Naive thymus-derived CD8-positive, alpha-beta T cell (primary cell): ENCODE results near the gene CTTNBP2. TPM values are rescaled to one million over a fixed set of nuclear protein-coding genes. Genes with fewer than 3 reads are reported as not detected.
A peak's percentile ranks its signal among the peaks of the same experiment; 100 is the strongest.

Experiments used
- ATAC-seq, 2 donors: fragments of 150-1000 bp; cut with Tn5 transposase in 1 of 2; sonication (Bioruptor Pico), chemical (Tn5 transposase) in 1 of 2; 1 replicate in 1 of 2; 2 replicates in 1 of 2; pipeline ENCODE4 v1.10.0; 2021; ENCODE audit warnings: mild to moderate bottlenecking in 2 of 2, moderate library complexity in 2 of 2
- POLR2A ChIA-PET: fragments of 350-600 bp; sonication (Branson Sonifier 250); formaldehyde crosslinking; loops from one replicate; lab custom pipeline; 2021; ENCODE audit warnings: antibody characterized with exemption; lab: Charles Lee
- DNase-seq, 10 donors: peaks; one replicate each; pipeline versions ENCODE4 v3.0.0 to v3.0.0-alpha.2; 2020 to 2022
- H3K27ac Mint-ChIP-seq, 10 donors: one replicate each; pipeline ENCODE4 v1.8.0; 2020 to 2022; ENCODE audit warnings: mild to moderate bottlenecking in 10 of 10, mixed read lengths in 10 of 10, moderate library complexity in 4 of 10, inconsistent platforms in 1 of 10
- H3K27me3 Mint-ChIP-seq, 5 donors: one replicate each; pipeline ENCODE4 v1.8.0; 2021 to 2022; ENCODE audit warnings: mixed read lengths in 5 of 5
- H3K36me3 Mint-ChIP-seq, 3 donors: one replicate each; pipeline ENCODE4 v1.8.0; 2020 to 2022; ENCODE audit warnings: mixed read lengths in 3 of 3, mild to moderate bottlenecking in 2 of 3, inconsistent platforms in 1 of 3
- H3K4me1 Mint-ChIP-seq, 4 donors: one replicate each; pipeline ENCODE4 v1.8.0; 2021 to 2022; ENCODE audit warnings: mixed read lengths in 4 of 4
- H3K4me3 Mint-ChIP-seq, 10 donors: one replicate each; pipeline ENCODE4 v1.8.0; 2020 to 2022; ENCODE audit warnings: mild to moderate bottlenecking in 10 of 10, mixed read lengths in 10 of 10, moderate library complexity in 6 of 10, inconsistent platforms in 1 of 10
- H3K9me3 Mint-ChIP-seq, 9 donors: one replicate each; pipeline ENCODE4 v1.8.0; 2020 to 2022; ENCODE audit warnings: mixed read lengths in 9 of 9, mild to moderate bottlenecking in 3 of 9, inconsistent platforms in 1 of 9, moderate library complexity in 1 of 9
- polyA plus RNA-seq, 3 donors: library from polyadenylated mRNA; unstranded; fragments of 300-500 nt; fragmentation: Illumina TruSeq; gene quantifications; one replicate each; pipeline ENCODE4 v1.2.3, GENCODE V29; 2021
- total RNA-seq, 8 experiments: library from RNA in 2 of 8; stranded (reverse) in 2 of 8; gene quantifications; one replicate each; pipeline ENCODE4 v1.2.3 and lab custom pipeline; 2021 to 2026

Gene CTTNBP2
- total and polyA plus RNA-seq, 5 experiments from 2014 or later, result 0.05 TPM; not detected in 4

DNA sequence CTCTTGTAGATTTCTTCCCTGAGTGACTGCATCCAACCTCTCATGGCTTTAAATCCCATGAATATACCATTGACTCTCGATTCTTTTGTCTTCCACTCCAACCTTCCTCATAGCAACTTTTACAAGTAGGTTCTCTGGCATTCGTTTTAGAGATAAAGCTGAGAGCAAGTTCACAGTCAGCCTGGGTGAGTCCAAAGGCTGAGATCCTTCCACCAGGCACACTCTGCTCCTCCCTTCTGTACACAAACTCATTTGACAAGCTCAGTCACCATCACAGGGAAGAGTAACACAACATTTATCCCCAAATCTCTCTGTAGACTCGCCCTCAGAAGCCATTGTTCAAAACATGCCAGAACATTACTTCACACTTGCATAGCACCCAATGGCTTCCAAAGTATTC is 10.9 kb downstream of the CTTNBP2 start:
- Mint-ChIP-seq H3K27ac (no peak overlapping the region), H3K4me1 (no peaks in the 10 kb centered on the region), H3K9me3 (peaks cover 0 to 4% (median 0%) of the 10 kb centered on the region in 9 donors), H3K27me3 (peaks cover 0 to 17% (median 13%) of the 10 kb centered on the region in 5 donors), H3K4me3 (no peak overlapping the region), H3K36me3 (no peaks in the 10 kb centered on the region)
- DNase-seq (no peak), ATAC-seq (no peak)
- POLR2A ChIA-PET, result no interaction called here

DNA sequence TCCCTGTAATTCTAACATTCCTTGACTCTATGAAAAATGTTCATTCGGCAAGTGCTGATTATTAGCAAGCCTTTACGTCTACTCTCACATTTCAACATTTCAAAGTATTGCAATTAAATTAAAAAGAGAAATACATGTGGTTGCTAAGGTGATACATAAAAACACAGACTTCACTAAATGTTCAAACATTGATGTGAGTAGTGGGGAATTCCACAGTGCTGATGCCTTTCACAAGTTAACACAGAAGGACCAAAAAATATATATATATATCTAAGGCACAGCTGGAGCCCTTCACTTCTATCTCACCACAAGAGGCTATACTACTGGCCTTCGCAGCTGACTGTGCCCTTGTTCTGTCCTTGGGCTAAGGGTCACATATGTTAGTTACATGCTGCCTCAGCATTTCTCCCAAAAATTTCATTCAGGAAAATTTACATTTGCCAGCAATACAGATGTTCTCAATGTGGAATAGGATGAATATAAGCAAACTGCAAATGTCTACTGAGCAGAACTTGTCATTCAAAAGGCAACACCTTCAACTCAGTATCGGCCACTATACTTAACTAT is 13.9 kb downstream of the CTTNBP2 start:
- Mint-ChIP-seq H3K4me3 (no peak overlapping the region), H3K9me3 (peaks cover 0 to 2% (median 0%) of the 10 kb centered on the region in 9 donors), H3K4me1 (no peaks in the 10 kb centered on the region), H3K36me3 (no peaks in the 10 kb centered on the region), H3K27me3 (peaks cover 2 to 17% (median 13%) of the 10 kb centered on the region in 5 donors), H3K27ac (no peak overlapping the region)
- POLR2A ChIA-PET, result no interaction called here
- ATAC-seq, result no peak
- no peak for DNase-seq

DNA sequence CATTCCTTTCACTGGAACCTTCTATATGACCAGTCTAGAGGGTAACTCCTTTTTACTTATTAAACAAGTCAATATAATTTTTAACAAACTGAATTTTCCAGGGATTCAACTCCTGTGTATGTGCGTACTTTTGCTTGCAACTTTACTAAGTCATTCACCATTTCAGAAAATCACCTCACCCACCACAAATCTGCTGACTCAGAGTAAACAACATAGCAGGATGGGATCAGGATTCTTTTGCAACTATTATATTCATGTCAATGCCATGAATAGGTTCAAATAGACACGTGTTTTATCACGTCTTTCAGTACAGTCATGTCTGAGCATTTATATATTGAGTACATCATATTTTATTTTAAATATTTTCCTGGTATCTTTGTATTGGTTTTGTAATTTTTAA is 14.5 kb downstream of the CTTNBP2 start:
- ATAC-seq (no peak), DNase-seq (no peak)
- H3K27ac Mint-ChIP-seq, result no peak overlapping the region
- peaks cover 0 to 2% (median 0%) of the 10 kb centered on the region in 9 donors for H3K9me3 Mint-ChIP-seq
- H3K27me3 Mint-ChIP-seq, result peaks cover 2 to 17% (median 13%) of the 10 kb centered on the region in 5 donors
- no peak overlapping the region for H3K4me3 Mint-ChIP-seq
- POLR2A ChIA-PET, result no interaction called here
- no peaks in the 10 kb centered on the region for H3K36me3 Mint-ChIP-seq
- no peaks in the 10 kb centered on the region for H3K4me1 Mint-ChIP-seq

DNA sequence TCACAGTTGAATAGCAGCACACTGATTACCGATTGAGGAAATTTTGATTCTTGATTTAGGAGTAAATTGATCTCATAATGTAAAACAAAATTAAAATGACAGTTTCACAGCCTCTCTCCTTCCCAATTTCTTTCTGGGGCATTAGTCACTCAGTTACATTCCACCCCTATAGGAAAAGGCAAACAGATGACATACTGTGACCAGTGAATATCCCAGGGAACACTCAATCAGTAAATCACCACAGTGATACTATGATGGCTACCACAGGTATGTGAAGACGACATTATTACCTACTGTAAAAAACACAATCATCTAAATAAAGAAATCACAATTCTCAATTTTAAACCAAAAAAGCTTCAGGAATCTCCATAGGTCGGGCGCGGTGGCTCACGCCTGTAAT is 15.5 kb downstream of the CTTNBP2 start:
- no peak overlapping the region for H3K4me3 Mint-ChIP-seq
- H3K4me1 Mint-ChIP-seq, result no peaks in the 10 kb centered on the region
- H3K9me3 Mint-ChIP-seq, result peaks cover 0 to 2% (median 0%) of the 10 kb centered on the region in 9 donors
- no peak for ATAC-seq
- peaks cover 2 to 13% (median 8%) of the 10 kb centered on the region in 5 donors for H3K27me3 Mint-ChIP-seq
- no peak for DNase-seq
- POLR2A ChIA-PET, result no interaction called here
- H3K36me3 Mint-ChIP-seq, result no peaks in the 10 kb centered on the region
- peak overlapping the region in 1 of 10 donors; percentile 18 for H3K27ac Mint-ChIP-seq

DNA sequence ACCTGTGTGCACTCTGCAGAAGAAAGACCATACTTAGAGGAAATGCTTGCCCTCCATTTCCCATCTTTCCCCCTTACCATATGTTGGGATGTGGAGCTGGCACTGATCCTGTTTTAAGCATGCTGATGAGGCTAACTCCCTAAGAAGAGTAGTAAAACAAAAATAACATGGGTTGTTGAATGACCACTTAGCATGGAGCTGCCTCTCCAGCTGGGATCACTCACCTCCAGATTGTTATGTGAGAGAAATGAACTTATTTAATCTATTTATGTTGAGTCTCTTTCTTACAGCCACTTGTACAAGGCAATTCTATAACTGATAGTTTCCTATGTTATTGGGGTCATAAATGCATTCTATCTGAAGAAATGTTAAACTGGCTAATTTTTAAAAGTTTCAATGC is 17.0 kb downstream of the CTTNBP2 start:
- H3K4me1 Mint-ChIP-seq, result no peaks in the 10 kb centered on the region
- ATAC-seq (no peak), DNase-seq (no peak)
- POLR2A ChIA-PET, result no interaction called here
- no peaks in the 10 kb centered on the region for H3K36me3 Mint-ChIP-seq
- peaks cover 0 to 4% (median 2%) of the 10 kb centered on the region in 5 donors for H3K27me3 Mint-ChIP-seq
- H3K27ac Mint-ChIP-seq, result no peak overlapping the region
- no peaks in the 10 kb centered on the region for H3K9me3 Mint-ChIP-seq
- no peak overlapping the region for H3K4me3 Mint-ChIP-seq

GRCh38 chr7:117854186-117854585 is 19.1 kb downstream of the CTTNBP2 start:
- Mint-ChIP-seq H3K4me3 (no peak overlapping the region), H3K36me3 (no peaks in the 10 kb centered on the region), H3K4me1 (no peaks in the 10 kb centered on the region), H3K27ac (no peak overlapping the region), H3K9me3 (no peaks in the 10 kb centered on the region), H3K27me3 (peaks cover 0 to 7% (median 0%) of the 10 kb centered on the region in 5 donors)
- POLR2A ChIA-PET, result no interaction called here
- DNase-seq (no peak), ATAC-seq (no peak)

DNA sequence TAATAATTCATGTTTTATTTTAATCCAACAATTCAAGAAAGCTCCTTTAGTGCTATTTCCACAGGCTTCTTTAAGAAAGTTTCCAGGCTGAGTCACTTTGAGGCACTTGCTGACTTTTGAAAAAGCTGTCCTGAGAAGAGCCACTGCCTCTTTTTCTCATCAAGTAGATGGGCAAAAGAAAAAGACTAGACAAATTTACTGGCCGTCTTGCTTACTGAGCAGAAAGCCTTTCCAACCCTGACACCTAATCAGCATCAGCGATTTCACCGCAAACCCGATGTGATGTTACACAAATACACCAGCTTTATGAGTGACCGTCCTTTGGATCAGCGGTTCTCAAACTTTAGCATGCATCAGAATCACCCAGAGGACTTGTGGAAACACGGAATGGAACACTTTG is 24.3 kb downstream of the CTTNBP2 start:
- DNase-seq (no peak), ATAC-seq (no peak)
- H3K27me3 Mint-ChIP-seq, result peaks cover 0 to 14% (median 3%) of the 10 kb centered on the region in 5 donors
- H3K27ac Mint-ChIP-seq, result no peak overlapping the region
- H3K4me1 Mint-ChIP-seq, result no peaks in the 10 kb centered on the region
- H3K9me3 Mint-ChIP-seq, result peaks cover 0 to 8% (median 0%) of the 10 kb centered on the region in 9 donors
- no peak overlapping the region for H3K4me3 Mint-ChIP-seq
- H3K36me3 Mint-ChIP-seq, result no peaks in the 10 kb centered on the region
- POLR2A ChIA-PET, result no interaction called here

- Mint-ChIP-seq H3K27me3 (peaks cover 0 to 22% (median 3%) of the 10 kb centered on the region in 5 donors), H3K36me3 (no peaks in the 10 kb centered on the region), H3K4me3 (no peak overlapping the region), H3K27ac (no peak overlapping the region), H3K9me3 (peaks cover 0 to 28% (median 5%) of the 10 kb centered on the region in 9 donors), H3K4me1 (no peaks in the 10 kb centered on the region)
- ATAC-seq, result no peak
- POLR2A ChIA-PET, result no interaction called here
- DNase-seq, result no peak
Observed at GRCh38 chr7:117844678-117845077, 28.6 kb downstream of the CTTNBP2 start.

DNA sequence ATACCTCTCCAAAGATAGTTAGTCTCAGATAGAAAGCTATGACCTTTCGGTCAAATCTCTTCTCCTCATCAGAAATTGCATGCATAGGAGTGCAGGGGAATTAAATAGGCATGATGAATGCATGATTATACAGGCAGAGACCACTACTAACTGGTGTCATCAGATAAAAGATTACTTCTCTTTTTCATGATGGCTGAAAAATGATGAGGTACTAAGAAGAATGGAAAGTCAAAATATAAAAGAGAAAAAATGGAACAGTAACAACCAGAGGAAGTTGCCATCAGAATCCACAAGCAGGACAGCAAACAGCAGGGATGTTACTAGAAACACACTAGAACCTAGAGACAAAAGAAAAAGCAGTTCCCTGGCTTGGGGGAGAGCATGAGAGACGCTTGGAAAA is 31.6 kb downstream of the CTTNBP2 start:
- ATAC-seq, result no peak
- POLR2A ChIA-PET, result no interaction called here
- Mint-ChIP-seq H3K27me3 (peaks cover 0 to 19% (median 0%) of the 10 kb centered on the region in 5 donors), H3K36me3 (no peaks in the 10 kb centered on the region), H3K4me3 (no peak overlapping the region), H3K9me3 (peaks cover 0 to 28% (median 5%) of the 10 kb centered on the region in 9 donors), H3K4me1 (no peaks in the 10 kb centered on the region), H3K27ac (no peak overlapping the region)
- no peak for DNase-seq

DNA sequence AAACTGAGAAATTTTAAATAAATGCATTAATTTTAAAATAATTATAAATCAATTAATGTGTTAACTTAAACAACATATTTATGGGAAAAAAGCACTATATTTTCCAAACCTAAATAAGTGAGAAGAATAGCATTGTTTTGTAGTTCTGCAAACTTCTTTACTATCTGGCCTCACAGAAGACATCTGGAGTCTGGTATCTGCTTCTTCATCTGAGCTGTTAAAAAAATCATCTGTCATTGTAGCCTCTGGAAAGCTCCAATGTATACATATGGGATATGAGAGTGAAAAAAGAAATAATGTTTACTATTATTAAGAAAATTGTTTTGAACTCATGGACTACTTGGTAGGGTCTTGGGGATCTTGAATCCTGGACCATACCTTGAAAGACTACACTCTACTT is 32.2 kb downstream of the CTTNBP2 start:
- H3K9me3 Mint-ChIP-seq, result peaks cover 0 to 28% (median 5%) of the 10 kb centered on the region in 9 donors
- ATAC-seq, result no peak
- no peak overlapping the region for H3K27ac Mint-ChIP-seq
- H3K4me3 Mint-ChIP-seq, result no peak overlapping the region
- H3K4me1 Mint-ChIP-seq, result no peaks in the 10 kb centered on the region
- peaks cover 0 to 21% (median 0%) of the 10 kb centered on the region in 5 donors for H3K27me3 Mint-ChIP-seq
- H3K36me3 Mint-ChIP-seq, result no peaks in the 10 kb centered on the region
- DNase-seq, result no peak
- POLR2A ChIA-PET, result no interaction called here

DNA sequence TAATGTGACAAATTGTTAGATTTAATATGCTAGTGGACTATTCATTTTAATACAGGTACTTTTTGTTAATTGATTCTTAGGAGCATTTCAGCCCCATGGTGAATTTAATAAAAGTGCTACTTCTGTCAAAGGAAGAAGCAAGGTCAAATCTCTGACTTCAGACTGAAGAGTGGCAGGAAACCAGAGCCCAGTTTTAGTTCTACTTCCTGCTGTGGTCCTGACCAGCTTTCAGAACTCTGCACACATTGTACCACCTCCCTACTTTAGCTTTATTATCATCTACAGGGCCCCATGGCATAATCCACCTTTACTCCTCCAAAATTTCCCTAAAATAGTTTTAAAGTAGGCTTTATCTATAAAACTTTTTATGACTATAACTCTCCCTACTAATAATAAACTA is 33.7 kb downstream of the CTTNBP2 start:
- DNase-seq, result no peak
- POLR2A ChIA-PET, result no interaction called here
- peaks cover 0 to 26% (median 5%) of the 10 kb centered on the region in 9 donors for H3K9me3 Mint-ChIP-seq
- H3K4me3 Mint-ChIP-seq, result no peak overlapping the region
- no peak overlapping the region for H3K27ac Mint-ChIP-seq
- no peaks in the 10 kb centered on the region for H3K4me1 Mint-ChIP-seq
- ATAC-seq, result no peak
- no peaks in the 10 kb centered on the region for H3K36me3 Mint-ChIP-seq
- peaks cover 0 to 16% (median 0%) of the 10 kb centered on the region in 5 donors for H3K27me3 Mint-ChIP-seq

GRCh38 chr7:117837841-117838240 is 35.4 kb downstream of the CTTNBP2 start:
- POLR2A ChIA-PET, result no interaction called here
- ATAC-seq (no peak), DNase-seq (no peak)
- H3K9me3 Mint-ChIP-seq, result peaks cover 0 to 18% (median 5%) of the 10 kb centered on the region in 9 donors
- H3K4me1 Mint-ChIP-seq, result no peaks in the 10 kb centered on the region
- no peaks in the 10 kb centered on the region for H3K36me3 Mint-ChIP-seq
- H3K27me3 Mint-ChIP-seq, result peaks cover 0 to 17% (median 11%) of the 10 kb centered on the region in 5 donors
- H3K4me3 Mint-ChIP-seq, result no peak overlapping the region
- H3K27ac Mint-ChIP-seq, result no peak overlapping the region

DNA sequence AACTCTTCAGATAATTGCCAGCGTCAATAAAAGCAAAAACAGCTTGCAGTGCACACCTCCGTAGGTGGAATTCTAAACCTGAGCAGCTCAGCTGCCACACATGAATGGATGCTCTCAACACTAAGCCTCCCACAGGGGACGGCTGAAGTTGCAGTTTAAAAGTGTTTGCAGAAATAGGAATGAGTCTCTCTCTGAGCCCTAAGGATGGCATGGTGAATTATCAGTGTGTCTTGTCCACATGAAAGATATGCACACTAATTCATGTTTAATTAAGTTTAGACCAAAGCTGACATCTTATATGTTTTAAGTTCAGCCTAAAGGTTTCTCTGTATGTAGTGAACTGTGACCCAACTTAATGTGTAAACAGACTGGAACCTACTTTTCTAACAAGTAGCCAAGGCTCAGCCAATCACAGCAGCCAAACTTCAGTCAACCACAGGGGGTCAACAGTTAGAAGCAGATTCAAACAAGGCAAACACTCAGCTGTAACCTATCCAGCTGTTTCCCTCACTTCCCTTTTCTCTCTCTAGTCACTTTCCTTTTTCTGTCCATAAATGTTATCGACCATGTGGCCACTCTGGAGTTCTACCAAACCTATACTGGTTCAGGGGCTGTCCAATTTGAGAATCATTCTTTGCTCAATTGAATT is 38.1 kb downstream of the CTTNBP2 start:
- Mint-ChIP-seq H3K27ac (no peak overlapping the region), H3K36me3 (no peaks in the 10 kb centered on the region), H3K9me3 (peaks cover 0 to 14% (median 0%) of the 10 kb centered on the region in 9 donors), H3K4me1 (no peaks in the 10 kb centered on the region), H3K27me3 (peaks cover 0 to 21% (median 12%) of the 10 kb centered on the region in 5 donors), H3K4me3 (no peak overlapping the region)
- ATAC-seq, result no peak
- POLR2A ChIA-PET, result no interaction called here
- no peak for DNase-seq
